A673 (cell line): Measurements from ENCODE around the gene IKZF2. TPM values are rescaled to one million over a fixed set of nuclear protein-coding genes. Genes with fewer than 3 reads are reported as not detected.

Experiments
- BruUV-seq: library from RNA; stranded (reverse); fragments of 400-500 nt; replicated peaks from 2 replicates; lab custom pipeline; 2021; lab: Mats Ljungman, UMichigan
- CTCF ChIA-PET: fragments of 300-600 bp; sonication (Branson Sonifier 250); formaldehyde crosslinking; loops from one replicate; lab custom pipeline; 2022; ENCODE audit warnings: antibody characterized with exemption; lab: Charles Lee
- POLR2A ChIA-PET: fragments of 300-600 bp; sonication (Branson Sonifier 250); formaldehyde crosslinking; loops from one replicate; lab custom pipeline; 2022; ENCODE audit warnings: antibody characterized with exemption; ENCODE audit not compliant: low non-redundant PET; lab: Charles Lee
- DNase-seq: peaks from one replicate; pipeline ENCODE4 v3.0.0-alpha.2; 2015; ENCODE audit warnings: low spot score
- H3K27ac ChIP-seq: fragments of 200-600 bp; sonication (generic); 2 replicates; pipeline ENCODE4 v1.5.1; 2016; ENCODE audit warnings: mixed run types, low read depth, mild to moderate bottlenecking, mixed read lengths, antibody characterized with exemption, low read length; ENCODE audit not compliant: poor library complexity, severe bottlenecking
- H3K27me3 ChIP-seq: fragments of 200-600 bp; sonication (generic); replicated peaks from 2 replicates; pipeline ENCODE4 v1.6.1; 2017; ENCODE audit warnings: mixed run types, low read depth, mild to moderate bottlenecking, mixed read lengths, antibody characterized with exemption, low read length; ENCODE audit not compliant: insufficient read depth, poor library complexity
- H3K36me3 ChIP-seq: fragments of 200-600 bp; sonication (generic); 2 replicates; pipeline ENCODE4 v1.6.1; 2016; ENCODE audit warnings: mixed run types, mild to moderate bottlenecking, mixed read lengths, antibody characterized with exemption, low read length; ENCODE audit not compliant: insufficient read depth, poor library complexity, severe bottlenecking
- H3K4me1 ChIP-seq: fragments of 200-600 bp; sonication (generic); 2 replicates; pipeline ENCODE4 v1.6.1; 2017; ENCODE audit warnings: mixed run types, mild to moderate bottlenecking, mixed read lengths, antibody characterized with exemption, low read length; ENCODE audit not compliant: insufficient read depth, poor library complexity, severe bottlenecking
- H3K4me3 ChIP-seq: fragments of 200-600 bp; sonication (generic); 2 replicates; pipeline ENCODE4 v1.5.1; 2016; ENCODE audit warnings: low read depth, mixed run types, mild to moderate bottlenecking, mixed read lengths, low read length; ENCODE audit not compliant: poor library complexity, severe bottlenecking
- H3K9me3 ChIP-seq: fragments of 200-600 bp; sonication (generic); 2 replicates; pipeline ENCODE4 v1.6.1; 2016; ENCODE audit warnings: mixed run types, low read depth, mild to moderate bottlenecking, mixed read lengths, antibody characterized with exemption, low read length; ENCODE audit not compliant: poor library complexity, severe bottlenecking
- CTCF ChIP-seq: fragments of 300-800, 200-600 bp; sonication (generic); conservative IDR thresholded peaks from 2 replicates; pipeline ENCODE4 v1.5.1; 2017; ENCODE audit warnings: low read depth, mild to moderate bottlenecking, antibody characterized with exemption, low read length, moderate library complexity, mixed read lengths
- EZH2 ChIP-seq: fragments of 200-600 bp; sonication (generic); IDR thresholded peaks from 2 replicates; pipeline ENCODE4 v1.6.1; 2017; ENCODE audit warnings: borderline replicate concordance, low read depth, mild to moderate bottlenecking, mixed read lengths, antibody characterized with exemption, low read length; ENCODE audit not compliant: poor library complexity, severe bottlenecking
- intact Hi-C: fragments of 100-400 bp; cut with micrococcal nuclease; formaldehyde crosslinking; loops from one replicate; pipeline ENCODE4 v1.10.0; 2022; ENCODE audit not compliant: unreplicated experiment
- total RNA-seq: library from RNA; stranded (reverse); gene quantifications from 2 replicates; pipeline ENCODE4 v1.2.3, GENCODE V29; 2021

The IKZF2 gene
- total RNA-seq, 1 experiment from 2014 or later = 68.6 TPM

DNA sequence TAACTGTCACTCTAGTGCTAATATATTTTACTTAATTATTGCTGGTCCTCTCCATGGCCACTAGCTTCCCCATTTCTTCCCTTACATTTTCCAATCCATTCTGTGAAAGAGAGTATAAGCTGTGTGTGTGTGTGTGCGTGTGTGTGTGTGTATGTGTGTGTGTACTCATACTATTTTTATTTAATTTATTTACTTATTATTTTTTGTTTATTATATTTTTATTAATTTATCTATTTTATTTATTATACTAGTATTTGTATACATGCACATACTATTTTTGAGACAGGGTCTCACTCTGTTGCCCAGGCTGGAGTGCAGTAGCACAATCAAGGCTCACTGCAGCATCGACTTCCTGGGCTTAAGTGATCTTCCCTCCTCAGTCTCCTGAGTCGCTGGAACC is 59.6 kb downstream of the IKZF2 start:
- ChIA-PET POLR2A (interaction anchor here (0.6 to 0.7 kb wide), 2 partner anchors 47 to 90 kb away, joined by 3 read pairs; no protein-coding TSS in a partner anchor), CTCF (no interaction called here)
- H3K27me3 ChIP-seq = no peaks in the 10 kb centered on the region
- intact Hi-C loops = no loop called here
- H3K4me1 ChIP-seq = peaks cover 4% of the 10 kb centered on the region
- DNase-seq = no peak
- H3K27ac ChIP-seq = no peak overlapping the region
- no peak overlapping the region for H3K4me3 ChIP-seq
- H3K36me3 ChIP-seq = no peaks in the 10 kb centered on the region
- BruUV-seq = no TSS peak
- no peaks in the 10 kb centered on the region for H3K9me3 ChIP-seq
- no peak for TF ChIP-seq EZH2

DNA sequence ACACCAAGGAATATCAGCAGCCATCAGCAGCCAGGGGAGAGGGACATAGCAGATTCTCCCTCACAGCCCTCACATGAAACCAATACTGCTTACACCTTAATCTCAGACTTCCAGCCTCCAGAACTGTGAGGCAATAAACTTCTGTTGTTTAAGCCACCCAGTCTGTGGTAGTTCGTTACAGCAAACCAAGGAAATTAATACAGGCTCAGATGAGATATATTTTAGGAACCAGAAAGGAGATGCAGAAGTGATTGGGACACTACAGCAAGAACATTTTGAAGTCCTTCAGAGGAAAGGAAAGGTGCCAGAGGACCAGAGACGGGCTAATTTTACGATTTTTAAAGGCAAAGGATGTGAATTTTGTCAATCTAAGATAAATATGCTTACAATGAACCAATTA is 60.6 kb downstream of the IKZF2 start:
- no peak overlapping the region for H3K4me3 ChIP-seq
- CTCF ChIA-PET = no interaction called here
- POLR2A ChIA-PET = no interaction called here
- no TSS peak for BruUV-seq
- DNase-seq = no peak
- H3K9me3 ChIP-seq = no peaks in the 10 kb centered on the region
- H3K27me3 ChIP-seq = no peaks in the 10 kb centered on the region
- H3K27ac ChIP-seq = no peak overlapping the region
- intact Hi-C loops = no loop called here
- H3K36me3 ChIP-seq = no peaks in the 10 kb centered on the region
- H3K4me1 ChIP-seq = peaks cover 4% of the 10 kb centered on the region
- TF ChIP-seq CTCF (no peak), EZH2 (no peak)

DNA sequence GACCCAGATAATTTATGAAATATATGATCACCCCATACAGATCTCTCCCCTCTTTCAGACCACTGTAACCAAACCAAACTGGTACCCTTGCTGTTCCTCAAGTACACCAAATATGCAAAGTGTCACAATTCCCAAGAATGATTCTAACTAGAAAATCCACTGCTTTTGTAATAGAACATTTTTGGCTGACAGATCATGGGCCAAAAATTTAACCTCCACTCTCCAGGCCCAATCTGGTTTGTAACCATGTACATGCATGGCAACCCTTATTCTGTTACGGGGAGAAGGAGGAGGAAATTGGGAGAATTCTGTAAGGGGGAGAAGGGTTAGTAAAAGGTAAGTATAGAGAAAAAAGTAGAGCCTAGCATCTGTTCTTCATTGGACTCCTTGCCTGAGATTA is 62.0 kb downstream of the IKZF2 start:
- intact Hi-C loops = no loop called here
- ChIA-PET CTCF (no interaction called here), POLR2A (no interaction called here)
- no peak for DNase-seq
- no peaks in the 10 kb centered on the region for H3K36me3 ChIP-seq
- H3K4me1 ChIP-seq = peaks cover 4% of the 10 kb centered on the region
- TF ChIP-seq CTCF = no peak
- H3K4me3 ChIP-seq = no peak overlapping the region
- H3K27ac ChIP-seq = no peak overlapping the region
- BruUV-seq = no TSS peak
- no peaks in the 10 kb centered on the region for H3K9me3 ChIP-seq
- no peaks in the 10 kb centered on the region for H3K27me3 ChIP-seq

DNA sequence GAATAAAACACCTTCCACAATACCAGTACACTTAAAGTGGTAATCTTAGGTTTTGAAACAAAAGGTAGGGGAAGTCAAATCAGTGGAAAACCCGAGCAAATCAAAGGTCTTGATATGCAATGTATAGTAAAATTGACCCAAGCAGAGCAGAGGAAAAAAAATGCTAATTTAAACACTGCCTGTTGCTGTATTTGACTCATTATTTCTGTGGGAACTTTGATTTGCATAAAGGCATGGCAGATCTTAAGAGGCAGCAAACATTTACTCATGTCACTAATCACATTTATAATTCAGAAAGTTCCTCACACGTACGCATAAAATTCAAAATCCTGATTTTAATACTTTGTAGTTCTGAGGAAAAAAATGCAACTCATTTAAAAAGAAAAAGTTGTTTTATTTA is 64.4 kb downstream of the IKZF2 start:
- Histone ChIP-seq H3K4me3 (no peak overlapping the region), H3K36me3 (no peaks in the 10 kb centered on the region), H3K9me3 (no peaks in the 10 kb centered on the region), H3K27ac (no peak overlapping the region), H3K27me3 (no peaks in the 10 kb centered on the region), H3K4me1 (peaks cover 6% of the 10 kb centered on the region)
- BruUV-seq = no TSS peak
- intact Hi-C loops = no loop called here
- POLR2A ChIA-PET = no interaction called here
- no peak for DNase-seq
- TF ChIP-seq CTCF (no peak), EZH2 (no peak)
- CTCF ChIA-PET = no interaction called here
